H1 (cell line): ENCODE data around the gene ARHGEF1.

ENCODE experiments used
- BACH1 ChIP-seq: IDR thresholded peaks from 2 replicates; pipeline ENCODE4 v1.6.1; 2012; ENCODE audit warnings: low read length, improper control_type of control experiment
- BRCA1 ChIP-seq: IDR thresholded peaks from 2 replicates; pipeline ENCODE4 v1.6.1; 2012; ENCODE audit warnings: low read depth, low read length, improper control_type of control experiment
- EP300 ChIP-seq, 2 experiments: IDR thresholded peaks; 1 replicate in 1 of 2; 2 replicates in 1 of 2; pipeline ENCODE4 v1.6.1; 2011 to 2012; ENCODE audit warnings: low read depth in 2 of 2, low read length in 2 of 2, mild to moderate bottlenecking in 2 of 2, borderline replicate concordance in 1 of 2, inconsistent platforms in 1 of 2, moderate library complexity in 1 of 2
- EZH2 ChIP-seq: fragments of 200-600 bp; sonication (generic); IDR thresholded peaks from 2 replicates; pipeline ENCODE4 v1.7.1; 2012; ENCODE audit warnings: low read depth, mild to moderate bottlenecking, moderate library complexity, low read length, inconsistent platforms; ENCODE audit not compliant: severe bottlenecking
- KDM4A ChIP-seq: IDR thresholded peaks from one replicate; pipeline ENCODE4 v1.7.1; 2012; ENCODE audit warnings: low read depth, mild to moderate bottlenecking, moderate library complexity, low read length, inconsistent platforms; ENCODE audit not compliant: severe bottlenecking
- POLR2A ChIP-seq, 2 experiments: IDR thresholded peaks; 1 replicate in 1 of 2; 2 replicates in 1 of 2; pipeline ENCODE4 v1.6.1; 2011; ENCODE audit warnings: low read depth in 2 of 2, low read length in 2 of 2, mild to moderate bottlenecking in 2 of 2; ENCODE audit errors: control extremely low read depth in 1 of 2
- POLR2AphosphoS5 ChIP-seq: IDR thresholded peaks from 2 replicates; pipeline ENCODE4 v1.6.1; 2011; ENCODE audit warnings: low read depth, low read length
- TCF12 ChIP-seq: IDR thresholded peaks from 2 replicates; pipeline ENCODE4 v1.6.1; 2011; ENCODE audit warnings: low read depth, mild to moderate bottlenecking, low read length
- TF ChIP-seq, protein P1 (sequence below), 3 experiments: IDR thresholded peaks; 1 replicate in 2 of 3; 2 replicates in 1 of 3; pipeline versions ENCODE4 v1.5.1 to v1.6.1; 2011; ENCODE audit warnings: low read length in 3 of 3, mild to moderate bottlenecking in 3 of 3, inconsistent platforms in 2 of 3, low read depth in 1 of 3, moderate library complexity in 1 of 3; ENCODE audit not compliant: insufficient read depth in 1 of 3; ENCODE audit errors: control extremely low read depth in 1 of 3

DNA sequence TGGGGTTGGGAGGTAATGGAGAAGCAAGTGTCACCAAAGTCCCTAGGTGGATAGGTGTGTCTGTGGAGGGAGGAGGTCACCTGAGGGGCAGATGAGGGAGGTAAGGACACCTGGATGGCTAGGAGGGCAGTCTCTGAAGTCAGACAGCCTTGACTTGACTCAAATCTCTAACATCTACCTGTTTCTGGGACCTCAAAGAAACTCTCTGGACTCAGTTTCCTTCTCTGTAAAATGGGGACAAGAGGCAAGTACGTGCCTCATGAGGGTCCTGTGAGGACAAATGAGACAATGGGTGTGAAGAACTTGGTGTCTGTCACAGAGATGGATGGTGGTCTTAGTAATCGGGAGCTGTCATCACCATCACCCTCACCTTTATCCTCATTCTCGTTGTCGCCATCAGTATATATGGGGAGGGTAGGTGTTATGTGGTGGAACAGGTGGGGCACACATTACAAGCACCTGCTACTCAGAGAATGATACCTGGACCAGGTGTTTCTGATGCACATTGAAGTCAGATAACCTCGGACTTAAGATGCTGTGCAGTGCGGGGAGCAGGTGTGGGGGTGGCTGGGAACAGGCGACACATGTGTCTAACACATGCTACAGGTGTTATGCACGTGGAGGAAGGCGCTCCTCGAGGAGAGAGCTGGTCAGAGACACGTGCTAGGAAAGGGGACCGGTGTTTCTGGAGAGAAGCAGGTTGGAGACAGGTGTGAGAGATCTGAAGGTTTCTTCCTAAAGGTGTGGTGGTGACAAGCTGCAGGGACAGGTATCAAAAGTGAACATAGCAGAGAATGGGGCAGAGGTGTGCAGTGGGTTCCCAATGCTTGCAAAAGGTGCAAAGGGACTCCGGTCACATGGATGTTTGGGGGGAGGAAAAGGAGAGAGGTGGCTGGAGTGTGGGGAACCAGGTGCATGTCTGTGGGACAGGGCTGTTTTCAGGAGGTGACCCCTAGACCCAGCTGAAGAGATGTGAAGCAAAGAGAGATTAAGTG is 41.5 kb downstream of the ARHGEF1 start:
- TF ChIP-seq BACH1, result no peak
- no peak for TF ChIP-seq POLR2AphosphoS5
- TF ChIP-seq, protein P1, sequence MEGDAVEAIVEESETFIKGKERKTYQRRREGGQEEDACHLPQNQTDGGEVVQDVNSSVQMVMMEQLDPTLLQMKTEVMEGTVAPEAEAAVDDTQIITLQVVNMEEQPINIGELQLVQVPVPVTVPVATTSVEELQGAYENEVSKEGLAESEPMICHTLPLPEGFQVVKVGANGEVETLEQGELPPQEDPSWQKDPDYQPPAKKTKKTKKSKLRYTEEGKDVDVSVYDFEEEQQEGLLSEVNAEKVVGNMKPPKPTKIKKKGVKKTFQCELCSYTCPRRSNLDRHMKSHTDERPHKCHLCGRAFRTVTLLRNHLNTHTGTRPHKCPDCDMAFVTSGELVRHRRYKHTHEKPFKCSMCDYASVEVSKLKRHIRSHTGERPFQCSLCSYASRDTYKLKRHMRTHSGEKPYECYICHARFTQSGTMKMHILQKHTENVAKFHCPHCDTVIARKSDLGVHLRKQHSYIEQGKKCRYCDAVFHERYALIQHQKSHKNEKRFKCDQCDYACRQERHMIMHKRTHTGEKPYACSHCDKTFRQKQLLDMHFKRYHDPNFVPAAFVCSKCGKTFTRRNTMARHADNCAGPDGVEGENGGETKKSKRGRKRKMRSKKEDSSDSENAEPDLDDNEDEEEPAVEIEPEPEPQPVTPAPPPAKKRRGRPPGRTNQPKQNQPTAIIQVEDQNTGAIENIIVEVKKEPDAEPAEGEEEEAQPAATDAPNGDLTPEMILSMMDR (IDR thresholded peaks at IDR 0.05; ENCODE audit: control extremely low read depth in 1 of 3, insufficient read depth in 1 of 3, low read depth in 1 of 3, low read length in 3 of 3), result no peak
- TF ChIP-seq BRCA1, result no peak
- no peak for TF ChIP-seq POLR2A (IDR thresholded peaks at IDR 0.05; ENCODE audit: control extremely low read depth in 1 of 2, low read depth in 2 of 2, low read length in 2 of 2)
- no peak for TF ChIP-seq TCF12
- TF ChIP-seq EZH2, result peak; percentile 22
- no peak for TF ChIP-seq EP300 (IDR thresholded peaks at IDR 0.05; ENCODE audit: borderline replicate concordance in 1 of 2, low read depth in 2 of 2, low read length in 2 of 2)
- no peak for TF ChIP-seq KDM4A
